ENCODE measurements around the gene ZCCHC17.

ZCCHC17 gene

GRCh38 chr1:31397360-31398095 lies 100.7 kb downstream of the ZCCHC17 start:
- DNase-seq, result no peak

GRCh38 chr1:31398246-31398645 lies 101.4 kb downstream of the ZCCHC17 start:
- no peak for DNase-seq

DNA sequence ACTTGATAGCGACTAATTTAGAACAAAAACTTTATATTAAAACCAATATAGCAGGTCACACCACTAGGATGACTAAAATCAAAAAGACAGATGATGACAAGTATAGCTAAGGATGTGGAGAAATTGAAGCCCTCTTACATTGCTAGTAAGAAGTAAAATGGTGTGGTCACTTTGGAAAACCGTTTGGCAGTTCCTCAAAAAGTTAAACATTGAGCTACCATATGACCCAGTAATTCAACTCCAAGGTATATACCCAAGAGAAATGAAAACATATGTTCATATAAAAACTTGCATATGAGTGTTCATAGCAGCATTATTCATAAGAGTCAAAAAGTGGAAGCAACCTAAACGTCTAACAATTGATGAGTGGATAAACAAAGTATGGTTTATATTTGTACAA lies 103.1 kb downstream of the ZCCHC17 start:
- DNase-seq, result no peak

GRCh38 chr1:31400393-31400792 lies 103.6 kb downstream of the ZCCHC17 start:
- DNase-seq, result no peak

GRCh38 chr1:31401241-31401640 lies 104.4 kb downstream of the ZCCHC17 start:
- no peak for DNase-seq

DNA sequence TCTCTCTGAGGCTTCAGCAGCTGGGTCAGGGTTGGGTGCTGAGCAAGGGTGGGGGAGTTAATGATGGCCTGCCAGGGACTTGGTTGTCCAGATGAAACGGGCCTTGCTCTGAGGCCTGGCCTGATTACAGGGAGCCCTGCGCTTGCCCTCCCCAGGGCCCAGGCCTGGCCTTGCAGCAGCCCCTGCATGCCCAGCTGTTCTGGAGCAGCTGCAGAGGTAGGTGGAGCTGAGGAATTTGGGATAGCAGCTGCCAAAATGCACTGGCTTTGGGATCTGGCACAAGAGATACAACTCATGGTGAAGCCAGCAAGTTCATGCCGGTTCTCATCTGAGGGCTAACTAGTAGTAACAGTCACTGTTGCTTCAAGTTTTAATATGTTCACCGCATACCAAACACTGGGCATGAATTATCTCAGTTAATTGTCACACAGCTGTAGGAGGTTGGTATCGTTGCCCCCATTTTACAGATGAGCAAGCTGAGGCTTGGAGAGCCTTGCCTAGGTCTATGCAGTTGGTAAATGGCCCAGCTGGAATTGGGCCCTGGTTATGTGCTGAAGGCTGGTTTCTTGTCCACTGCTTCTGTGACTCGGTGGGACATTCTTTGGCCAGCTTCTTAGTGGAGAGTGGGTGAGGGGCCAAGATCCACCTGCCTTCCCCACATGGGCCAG lies 108.9 kb downstream of the ZCCHC17 start:
- DNase-seq, result no peak

- no peak for DNase-seq
Measured at GRCh38 chr1:31407029-31407626, 110.3 kb downstream of the ZCCHC17 start.

- no peak for DNase-seq
Measured at GRCh38 chr1:31408788-31409318, 112.0 kb downstream of the ZCCHC17 start.

GRCh38 chr1:31409946-31410858 lies 113.4 kb downstream of the ZCCHC17 start:
- no peak for DNase-seq

DNA sequence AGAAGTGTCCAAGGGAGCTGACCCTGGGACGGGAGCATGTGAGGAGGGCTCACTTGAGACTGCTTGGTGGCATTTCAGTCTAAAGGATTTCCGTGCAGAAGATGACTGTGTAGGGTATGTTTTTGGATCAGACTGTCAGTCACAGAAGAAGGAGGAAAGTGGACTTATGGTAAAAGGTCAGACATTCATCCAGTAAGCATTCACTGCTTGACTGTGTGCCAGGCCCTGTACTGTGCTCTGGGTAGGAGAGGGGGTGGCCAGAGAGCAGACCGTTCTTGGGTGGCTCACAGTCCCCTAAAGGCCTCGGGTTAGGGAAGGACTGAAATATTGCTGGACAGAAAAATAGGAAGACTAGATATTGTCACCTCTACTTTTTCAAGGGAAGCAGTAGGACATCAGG lies 114.0 kb downstream of the ZCCHC17 start:
- no peak for DNase-seq

DNA sequence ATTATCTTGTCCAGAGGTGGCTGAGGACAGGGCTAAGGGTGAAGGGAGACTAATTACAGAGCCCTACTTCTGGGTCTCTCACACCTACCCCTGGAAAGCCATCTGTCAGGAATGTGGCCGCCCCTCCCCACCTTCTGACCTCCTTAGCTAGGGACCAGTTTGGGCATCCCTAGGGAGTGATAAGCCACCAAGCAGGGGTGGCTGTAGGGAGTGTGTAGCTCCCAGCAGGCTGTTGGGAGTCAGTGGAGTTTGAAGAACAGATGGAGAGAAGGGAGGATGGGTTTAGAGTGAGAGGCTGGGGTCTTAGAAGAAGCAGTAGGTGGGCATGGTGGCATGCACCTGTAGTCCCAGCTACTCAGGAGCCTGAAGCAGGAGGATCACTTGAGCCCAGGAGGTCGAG lies 115.4 kb downstream of the ZCCHC17 start:
- no peak for DNase-seq

GRCh38 chr1:31412732-31413404 lies 116.0 kb downstream of the ZCCHC17 start, which contains the start of gene SERINC2:
Gene SERINC2, plus strand, starts transcription at chr1:31413213. Its CDS starts 53 bp downstream, at chr1:31413266.
- DNase-seq, result peak; percentile 34

DNA sequence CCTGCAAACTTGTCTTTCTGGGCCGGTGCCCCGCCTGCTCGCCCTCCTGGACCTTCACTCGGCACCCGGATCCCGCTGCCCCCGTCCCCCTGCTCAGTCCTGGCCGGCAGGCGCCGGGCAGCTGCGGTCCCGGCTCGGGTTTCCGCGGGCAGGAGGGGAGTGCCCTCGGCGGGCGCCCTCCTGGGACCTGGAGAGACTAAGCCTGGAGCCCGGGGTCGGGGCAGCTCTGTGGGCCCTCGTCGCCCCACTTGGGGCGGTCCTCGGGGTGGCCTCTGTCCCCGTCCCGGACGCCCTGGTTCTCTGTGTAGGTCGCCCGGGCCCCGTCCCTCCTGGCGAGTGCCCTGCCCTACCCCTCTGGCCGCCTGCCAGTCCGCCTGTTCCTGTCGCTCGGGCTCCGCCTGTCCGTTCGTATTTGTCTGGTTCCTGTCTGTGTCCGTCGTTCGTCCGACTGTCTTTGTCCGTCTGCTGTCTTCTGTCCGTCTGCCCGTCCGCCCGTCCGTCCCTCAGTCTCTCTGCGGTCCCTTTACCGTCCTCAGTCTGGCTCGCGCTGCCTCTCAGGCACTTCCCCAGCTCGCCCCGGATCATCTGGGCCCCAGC lies 116.7 kb downstream of the ZCCHC17 start:
- DNase-seq, result peak; percentile 44
